ENCODE data around the gene CLCN2.
A peak's percentile ranks its signal among the peaks of the same experiment; 100 is the strongest.

The CLCN2 gene

DNA sequence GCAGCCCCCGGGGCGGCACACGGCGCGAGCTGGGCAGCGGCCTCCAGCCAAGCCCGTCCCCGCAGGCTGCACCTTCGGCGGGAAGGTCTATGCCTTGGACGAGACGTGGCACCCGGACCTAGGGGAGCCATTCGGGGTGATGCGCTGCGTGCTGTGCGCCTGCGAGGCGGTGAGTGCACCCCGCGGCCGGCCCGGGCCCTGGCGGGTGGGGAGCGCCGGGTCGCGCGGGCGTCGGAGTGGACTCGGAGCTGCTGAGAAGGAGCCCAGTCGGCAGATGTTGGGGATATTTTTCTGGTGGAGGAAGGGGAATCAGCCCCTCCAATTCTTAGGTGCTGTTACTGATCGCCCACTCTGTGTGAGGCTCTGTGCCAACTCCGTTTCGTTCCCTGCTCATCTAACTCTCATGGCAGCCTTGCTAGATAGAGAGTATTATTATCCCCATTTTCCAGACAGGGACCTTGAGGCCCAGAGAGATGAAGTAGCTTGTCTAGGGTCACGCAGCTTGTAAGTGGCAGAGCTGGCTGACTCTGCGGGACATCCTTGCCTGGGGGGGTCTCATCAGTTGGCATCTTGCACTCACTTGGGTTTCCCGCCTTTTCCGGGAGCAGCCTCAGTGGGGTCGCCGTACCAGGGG lies 19.3 kb upstream of the CLCN2 start:
- no peak for DNase-seq (ENCODE audit: low read depth)

DNA sequence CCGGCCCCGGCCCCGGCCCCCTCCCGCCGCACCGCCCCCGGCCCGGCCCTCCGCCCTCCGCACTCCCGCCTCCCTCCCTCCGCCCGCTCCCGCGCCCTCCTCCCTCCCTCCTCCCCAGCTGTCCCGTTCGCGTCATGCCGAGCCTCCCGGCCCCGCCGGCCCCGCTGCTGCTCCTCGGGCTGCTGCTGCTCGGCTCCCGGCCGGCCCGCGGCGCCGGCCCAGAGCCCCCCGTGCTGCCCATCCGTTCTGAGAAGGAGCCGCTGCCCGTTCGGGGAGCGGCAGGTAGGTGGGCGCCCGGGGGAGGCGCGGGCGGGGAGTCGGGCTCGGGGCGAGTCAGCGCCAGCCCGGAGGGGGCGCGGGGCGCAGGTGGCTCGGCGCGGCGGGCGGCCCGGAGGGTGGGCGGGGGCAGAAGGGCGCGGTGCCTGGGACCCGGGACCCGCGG lies 18.8 kb upstream of the CLCN2 start:
- DNase-seq (ENCODE audit: low read depth), result no peak

DNA sequence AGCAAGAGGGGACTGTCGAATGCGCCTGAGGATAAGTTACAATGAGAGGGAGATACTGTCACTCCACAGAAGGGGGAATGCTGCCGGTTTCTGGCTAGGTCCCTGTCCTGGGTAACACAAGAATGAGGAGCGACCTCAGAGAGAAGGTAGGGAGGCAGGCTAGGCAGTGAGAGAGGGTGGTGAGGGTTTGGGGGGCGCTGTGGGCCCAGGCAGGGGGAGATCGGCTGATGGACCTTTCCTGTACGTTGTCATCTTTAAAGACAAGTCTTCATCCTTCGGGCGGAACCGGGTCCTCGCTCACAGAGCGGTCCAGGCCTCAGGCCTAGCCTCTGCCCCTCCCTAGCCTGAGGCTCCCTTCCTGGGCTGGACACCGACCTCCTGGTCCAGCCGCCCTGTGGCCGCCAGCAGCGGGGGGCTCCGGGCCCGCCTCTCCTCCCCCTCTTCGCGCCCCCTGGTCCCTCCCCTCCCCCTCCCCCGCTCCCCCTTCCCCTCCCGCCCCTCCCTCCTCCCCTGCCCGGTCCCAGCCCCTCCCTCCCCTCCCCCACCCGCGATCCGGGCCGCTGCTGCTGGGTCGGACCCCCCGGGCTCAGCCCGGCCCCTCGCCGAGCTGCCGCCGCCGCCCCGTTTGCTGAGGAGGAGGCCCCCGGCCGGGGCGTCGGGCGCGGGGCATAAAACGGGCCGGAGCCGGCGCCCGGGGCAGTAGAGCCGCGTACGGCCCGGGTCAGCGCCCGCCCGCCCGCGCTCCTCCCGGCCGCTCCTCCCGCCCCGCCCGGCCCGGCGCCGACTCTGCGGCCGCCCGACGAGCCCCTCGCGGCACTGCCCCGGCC lies 18.2 kb upstream of the CLCN2 start, which contains the start of gene CHRD:
CHRD (plus strand) TSS at position 697 of the 827 bp plus-strand sequence. CDS start 265 bp downstream, outside the sequence.
- no peak for DNase-seq (ENCODE audit: low read depth)

DNA sequence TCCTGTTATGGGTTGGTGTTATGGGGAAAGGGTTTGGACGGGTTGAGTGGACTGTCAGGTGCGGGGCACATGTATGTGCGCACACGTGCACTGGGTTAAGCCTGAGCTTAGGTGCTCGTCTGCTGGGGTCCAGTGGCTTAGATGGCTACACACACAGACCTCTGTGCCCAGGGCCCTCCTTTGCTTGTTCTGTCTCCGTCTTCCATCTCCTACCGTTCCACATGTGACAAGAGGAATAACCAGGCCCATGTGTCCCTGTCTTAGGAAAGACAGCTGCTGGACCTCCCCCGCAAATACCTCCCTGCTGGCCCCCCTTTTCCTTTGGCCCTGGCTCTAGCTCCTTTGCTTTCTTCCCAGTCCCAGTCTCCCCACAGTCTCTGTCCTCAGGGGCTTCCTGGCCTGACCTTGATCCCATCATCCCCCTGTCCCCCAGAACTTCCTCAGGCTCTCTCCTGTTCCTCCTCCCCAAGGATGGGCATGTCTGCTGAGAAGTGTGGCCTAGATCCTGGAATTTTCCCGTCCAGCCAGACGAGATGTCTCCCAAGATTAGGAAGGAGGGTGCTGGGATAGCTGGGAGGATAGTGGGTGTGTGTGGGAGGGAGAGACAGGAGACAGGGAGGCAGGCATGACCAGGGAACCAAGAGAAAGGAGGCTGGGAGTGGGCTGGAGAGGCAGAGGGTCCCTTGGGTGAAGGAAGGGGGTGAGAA lies 17.4 kb upstream of the CLCN2 start:
- DNase-seq (ENCODE audit: low read depth), result no peak

DNA sequence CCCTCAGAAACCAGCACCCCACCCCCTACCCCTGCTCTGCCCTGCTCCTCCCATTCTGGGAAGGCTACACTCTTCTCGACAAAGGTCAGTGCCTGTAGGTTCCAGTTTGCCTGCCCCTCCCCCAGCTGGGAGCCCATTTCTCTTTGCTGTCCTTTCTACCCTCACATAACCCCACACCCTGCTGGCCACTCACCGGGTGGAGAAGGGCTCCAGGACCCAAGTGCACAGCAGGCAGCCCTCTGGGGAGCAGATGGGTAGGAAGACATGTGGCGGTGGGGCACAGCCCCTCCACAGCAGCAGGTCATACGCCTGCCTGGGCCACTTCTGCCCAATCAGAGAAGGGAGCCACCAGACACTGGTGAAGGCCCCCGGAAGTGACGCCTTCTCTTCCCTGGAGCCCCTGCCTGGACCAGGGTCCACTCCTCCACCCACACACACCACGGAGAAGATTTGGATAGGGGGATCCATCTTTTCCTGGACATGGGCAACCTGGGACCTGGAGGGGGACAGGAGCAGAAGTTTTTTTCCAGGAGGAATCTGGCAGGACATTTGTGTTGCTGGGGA lies 16.6 kb upstream of the CLCN2 start, which contains the start of gene THPO:
THPO (minus strand) TSS at position 326 of the 564 bp plus-strand sequence. CDS start 1,948 bp downstream, outside the sequence.
- no peak for DNase-seq (ENCODE audit: low read depth)

DNA sequence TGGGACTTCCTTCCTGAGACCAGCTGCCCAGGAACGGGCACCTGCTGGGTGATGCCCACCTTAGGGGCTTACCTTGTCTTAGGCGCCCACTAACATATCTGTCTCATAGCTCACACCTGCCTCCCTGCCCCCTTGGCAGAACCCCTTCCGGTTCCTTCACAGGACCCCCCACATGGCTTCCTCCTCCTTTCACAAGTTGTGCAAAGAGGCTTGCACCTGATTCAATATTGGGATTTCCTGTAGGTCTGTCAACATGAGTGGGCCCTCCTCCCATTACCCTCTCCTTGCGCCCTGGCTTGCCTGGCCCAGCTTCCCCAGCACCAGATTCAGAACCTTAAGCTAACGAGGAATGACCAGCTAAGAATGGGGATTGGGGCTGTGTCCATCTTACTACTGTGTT lies 16.0 kb upstream of the CLCN2 start:
- DNase-seq (ENCODE audit: low read depth), result no peak

DNA sequence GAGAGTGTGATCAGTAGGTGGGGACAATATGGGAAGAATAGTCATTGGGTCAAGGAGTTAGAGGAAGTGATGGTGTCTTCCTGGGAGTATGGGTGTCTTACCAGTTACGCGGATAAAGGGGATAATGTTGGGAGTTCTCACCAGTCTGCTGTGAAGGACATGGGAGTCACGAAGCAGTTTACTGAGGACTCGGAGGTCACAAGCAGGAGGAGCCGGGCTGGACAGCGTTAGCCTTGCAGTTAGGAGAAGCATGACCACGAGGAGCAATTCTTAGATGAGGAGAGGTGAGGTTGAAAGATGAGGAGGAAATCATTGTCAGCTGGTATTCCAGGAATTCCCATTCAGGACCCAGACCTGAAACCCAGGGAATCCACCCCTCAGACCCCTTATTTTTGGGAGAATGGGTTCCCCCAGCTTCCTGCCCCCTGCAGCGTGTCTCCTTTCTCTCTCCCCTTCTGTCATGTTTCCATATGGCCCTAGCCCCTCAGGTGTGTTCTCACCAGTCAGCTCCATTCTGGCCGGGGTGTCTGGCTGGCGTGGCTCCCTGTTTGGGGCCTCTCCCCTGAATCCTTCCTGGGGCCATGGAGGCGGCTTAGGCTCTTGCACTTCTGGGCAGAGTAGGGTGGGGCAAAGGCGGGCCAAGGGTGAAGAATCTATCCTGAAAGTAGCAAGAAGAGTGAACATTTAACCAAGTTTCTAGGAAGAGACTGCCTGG lies 14.5 kb upstream of the CLCN2 start:
- DNase-seq (ENCODE audit: low read depth), result no peak

DNA sequence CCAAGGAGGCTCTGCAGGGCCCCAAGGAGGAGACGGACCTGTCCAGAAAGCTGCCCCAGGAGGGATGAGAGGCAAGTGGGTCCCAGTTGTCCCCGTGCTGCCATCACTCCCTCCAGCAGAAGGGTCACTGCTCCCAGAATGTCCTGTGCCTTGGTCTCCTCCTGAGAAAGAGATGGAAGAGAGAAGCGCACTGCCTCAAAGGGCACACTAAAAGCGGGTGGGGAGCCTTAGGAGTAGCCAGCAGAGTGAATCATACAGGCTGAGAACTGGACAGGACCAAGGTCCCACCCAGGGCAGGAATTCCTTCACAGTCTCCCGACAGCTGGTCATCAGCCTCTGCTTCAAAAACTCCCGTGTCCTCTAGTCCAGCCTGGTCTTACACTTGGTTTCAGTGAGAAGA lies 12.0 kb upstream of the CLCN2 start:
- DNase-seq (ENCODE audit: low read depth), result no peak

DNA sequence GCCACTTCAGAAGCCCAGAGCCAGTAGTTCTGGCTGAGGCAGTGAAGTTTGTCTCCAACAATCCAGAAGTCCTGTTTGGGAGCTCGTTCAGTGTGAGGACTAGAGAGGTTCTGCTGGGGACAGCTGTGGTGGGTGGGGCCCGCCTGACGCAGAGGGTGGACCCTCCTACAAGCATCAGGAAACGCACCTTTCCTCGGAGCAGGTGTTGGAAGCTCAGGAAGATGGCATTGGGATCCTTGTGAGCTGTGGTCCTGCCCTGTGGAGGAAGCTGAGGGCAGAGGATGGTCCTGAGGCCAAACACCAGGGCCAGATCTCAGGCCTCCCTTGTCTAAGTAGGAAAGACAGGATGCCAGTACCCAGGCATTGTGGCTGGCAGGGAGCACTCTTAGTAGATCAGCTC lies 11.5 kb upstream of the CLCN2 start:
- no peak for DNase-seq (ENCODE audit: low read depth)

DNA sequence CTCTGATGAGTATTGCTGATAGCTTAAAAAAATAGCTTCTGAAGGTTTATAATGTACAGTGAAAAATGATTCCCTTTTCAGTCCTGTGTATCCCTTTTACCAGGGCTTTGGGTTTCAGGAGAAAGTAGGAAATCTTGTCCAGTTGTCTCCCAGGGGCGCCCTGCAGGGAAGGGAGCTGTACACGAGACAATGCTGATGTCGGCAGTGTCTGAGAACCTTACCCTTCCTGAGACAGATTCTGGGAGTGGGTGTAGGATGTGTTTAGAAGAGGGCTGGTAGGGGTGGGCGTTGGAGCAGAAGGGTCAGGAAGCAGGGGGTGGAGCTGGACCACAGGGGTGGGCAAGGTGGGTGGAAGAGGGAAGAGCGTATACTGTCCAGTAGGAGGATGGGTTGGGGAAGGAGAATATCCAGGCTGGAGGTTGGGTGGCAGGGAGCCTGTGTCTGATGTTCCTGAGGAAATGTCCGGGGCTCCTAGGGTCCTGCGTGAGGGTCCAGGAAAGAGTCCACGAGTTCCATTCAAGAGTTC lies 11.0 kb upstream of the CLCN2 start:
- no peak for DNase-seq (ENCODE audit: low read depth)

DNA sequence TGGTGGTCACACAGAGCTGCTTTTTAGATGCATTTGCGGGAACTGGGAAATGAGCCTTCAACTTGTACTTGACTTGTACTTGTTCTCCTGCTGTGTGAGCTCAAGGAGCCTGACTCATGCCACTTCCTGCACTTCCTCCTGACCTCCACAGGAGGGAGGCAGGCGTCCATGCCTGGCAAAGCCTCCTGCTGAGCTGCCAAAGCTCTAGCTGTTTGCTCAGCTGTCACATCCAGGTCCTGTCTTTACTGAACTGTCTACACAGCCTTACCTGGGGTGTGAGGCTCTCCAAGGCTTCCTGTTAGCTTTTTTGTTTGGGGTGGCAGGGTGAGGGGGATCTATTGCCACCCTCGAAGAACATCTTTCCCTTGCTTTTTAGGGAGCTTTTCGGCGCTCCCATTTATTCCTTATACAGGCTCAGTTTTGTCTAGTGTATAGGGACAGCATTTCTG lies 10.2 kb upstream of the CLCN2 start:
- peak; percentile 39 for DNase-seq (ENCODE audit: low read depth)

DNA sequence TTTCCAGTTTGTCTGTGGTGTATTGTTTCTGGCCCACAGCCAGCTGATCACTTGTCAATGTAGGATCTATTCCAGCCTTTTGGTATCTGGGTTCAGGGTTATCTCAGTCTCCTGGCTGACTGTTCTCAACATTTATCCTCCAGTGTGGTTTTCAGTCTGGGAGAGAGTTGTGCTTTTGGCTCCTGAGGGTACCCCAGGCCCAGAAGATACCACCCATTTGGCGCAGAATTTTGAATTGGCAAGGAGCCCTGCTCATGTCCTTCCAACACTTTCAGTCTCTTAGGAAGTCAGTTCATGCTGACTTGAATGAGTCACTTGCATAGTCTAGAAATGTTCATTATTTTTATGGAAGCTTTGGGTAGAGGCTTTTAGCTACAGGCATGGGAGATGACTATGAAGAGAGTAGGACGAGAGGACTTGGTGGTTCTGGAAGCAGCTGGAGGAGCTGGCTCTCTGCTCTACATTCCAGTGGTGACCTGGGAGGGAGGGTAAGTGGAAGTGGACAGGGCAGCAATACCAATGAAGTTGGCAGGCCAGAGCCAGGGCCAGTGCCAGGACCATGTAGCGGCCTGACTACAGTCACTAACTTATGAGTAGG lies 7.3 kb upstream of the CLCN2 start:
- DNase-seq (ENCODE audit: low read depth), result no peak

DNA sequence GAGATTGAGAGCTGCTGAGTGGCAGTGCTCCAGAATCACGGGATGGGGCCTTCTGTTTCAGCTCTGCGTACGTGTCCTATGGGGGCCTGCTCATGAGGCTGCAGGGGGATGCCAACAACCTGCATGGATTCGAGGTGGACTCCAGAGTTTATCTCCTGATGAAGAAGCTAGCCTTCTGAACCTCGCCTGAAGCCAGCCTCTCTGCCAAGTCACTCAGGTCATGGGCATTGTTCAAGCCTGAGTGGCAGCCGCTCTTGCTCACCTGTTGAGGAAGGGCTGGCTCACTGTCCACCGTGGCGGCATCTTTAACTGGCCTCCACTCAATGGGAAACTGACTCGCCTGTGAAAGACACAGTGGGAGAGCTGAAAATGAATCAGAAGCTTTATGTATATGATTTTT lies 6.7 kb upstream of the CLCN2 start:
- DNase-seq (ENCODE audit: low read depth), result no peak

DNA sequence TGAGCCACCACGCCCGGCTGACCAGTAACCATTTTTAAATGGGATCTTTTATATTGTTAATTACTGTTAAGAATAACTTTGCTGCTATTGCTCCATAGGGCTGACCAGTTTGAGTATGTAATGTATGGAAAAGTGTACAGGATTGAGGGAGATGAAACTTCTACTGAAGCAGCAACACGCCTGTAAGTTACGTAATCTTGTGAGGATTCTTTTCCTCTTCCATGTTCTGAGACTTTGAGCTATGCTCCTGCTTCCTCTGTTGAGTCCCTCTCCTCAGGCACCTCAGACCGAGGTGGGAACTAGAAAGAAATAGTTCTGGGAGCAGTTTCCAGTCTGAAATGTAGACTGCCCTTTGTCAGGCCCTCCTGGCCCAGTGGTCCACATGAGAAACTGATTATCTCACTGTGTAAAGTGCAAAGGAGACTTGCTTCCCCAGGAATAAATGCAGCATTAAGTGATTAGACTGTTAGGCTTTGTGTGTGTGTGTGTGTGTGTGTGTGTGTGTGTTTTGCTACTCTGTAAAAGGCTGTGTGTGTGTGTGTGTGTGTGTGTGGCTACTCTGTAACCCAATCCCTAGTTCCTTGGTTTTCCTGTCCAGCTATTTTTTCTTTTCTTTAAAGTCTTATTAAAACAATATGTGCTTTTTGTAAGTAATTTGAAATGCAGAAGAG lies 5.3 kb upstream of the CLCN2 start:
- no peak for DNase-seq (ENCODE audit: low read depth)

DNA sequence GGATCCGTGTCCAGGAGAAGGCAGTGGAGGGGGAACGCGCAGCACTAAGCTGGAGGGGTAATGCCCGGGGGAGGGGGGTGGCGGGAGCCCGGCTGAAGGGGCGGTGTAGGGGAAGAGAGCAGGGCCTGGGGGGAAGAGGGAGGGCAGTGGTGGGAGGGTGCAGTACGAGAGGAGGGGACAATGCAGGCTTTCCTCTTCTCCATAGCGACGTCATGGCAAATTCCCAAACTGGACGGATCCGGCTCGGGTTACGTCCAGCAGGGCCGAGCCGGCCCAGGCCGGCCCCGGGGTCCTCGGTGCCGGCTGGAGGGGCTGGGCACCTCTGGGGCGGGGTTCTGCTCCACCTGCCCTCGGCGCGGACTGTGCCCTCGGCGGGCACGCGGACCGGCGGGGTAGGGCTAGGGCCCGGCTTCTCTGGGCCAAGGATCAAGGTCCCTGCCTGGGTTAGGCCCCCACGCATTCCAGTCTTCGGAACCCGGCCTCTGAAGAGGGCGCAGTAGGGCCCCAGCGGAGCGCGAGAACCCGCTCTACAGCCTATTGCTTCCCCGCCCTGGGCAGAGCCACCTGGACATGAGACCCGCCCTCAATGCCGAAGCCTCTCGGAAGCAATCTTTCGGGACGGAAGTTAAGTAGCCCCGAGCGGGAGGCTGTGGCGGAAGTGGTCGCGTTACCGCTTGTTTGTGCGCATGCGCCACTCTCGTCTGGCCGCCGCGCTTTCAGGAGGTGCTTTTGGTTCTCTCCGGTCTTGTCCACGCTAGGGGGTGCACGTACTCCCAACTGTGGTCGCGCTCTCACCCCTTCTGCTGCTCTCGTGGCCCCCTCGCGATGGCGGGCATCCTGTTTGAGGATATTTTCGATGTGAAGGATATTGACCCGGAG lies 1.5 kb upstream of the CLCN2 start:
- peak; percentile 94 for DNase-seq (ENCODE audit: low read depth)

DNA sequence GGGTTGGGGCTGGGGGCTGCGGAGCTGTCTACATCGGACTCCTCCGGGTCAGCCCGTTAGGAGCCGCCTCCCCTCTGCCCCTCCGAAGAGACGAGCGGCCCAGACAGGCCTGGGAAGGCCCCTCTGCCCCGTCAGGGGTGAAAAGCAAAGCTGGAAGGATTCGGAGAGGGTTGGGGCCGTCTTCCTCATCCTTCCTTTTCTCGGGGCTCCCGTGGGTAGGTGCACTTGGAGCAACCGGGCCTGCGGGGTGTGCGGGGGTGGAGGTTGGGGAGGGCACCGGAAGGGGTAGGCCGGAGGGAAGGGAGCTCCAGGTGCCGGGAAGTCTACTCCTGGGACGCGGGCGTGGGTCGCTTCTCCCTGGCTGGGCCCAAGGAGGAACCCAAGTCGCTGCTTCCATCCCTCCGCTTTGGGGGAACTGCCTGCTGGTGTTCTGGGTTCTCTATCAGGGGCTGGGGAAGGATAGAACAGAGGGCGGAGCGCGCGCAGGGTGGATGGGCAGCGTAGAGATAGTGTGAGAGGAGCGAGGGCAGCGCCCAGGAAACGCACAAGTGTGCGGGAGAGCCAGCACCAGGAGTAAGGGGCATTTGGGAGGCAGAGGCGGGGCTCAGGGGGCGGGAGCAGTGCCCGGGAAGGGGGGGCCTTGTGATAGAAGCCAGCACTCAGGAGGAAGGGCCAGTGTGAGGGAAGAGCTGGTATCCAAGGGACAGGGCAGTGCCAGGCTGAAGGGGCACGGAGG lies 695 bp upstream of the CLCN2 start:
- peak; percentile 10 for DNase-seq (ENCODE audit: low read depth)

DNA sequence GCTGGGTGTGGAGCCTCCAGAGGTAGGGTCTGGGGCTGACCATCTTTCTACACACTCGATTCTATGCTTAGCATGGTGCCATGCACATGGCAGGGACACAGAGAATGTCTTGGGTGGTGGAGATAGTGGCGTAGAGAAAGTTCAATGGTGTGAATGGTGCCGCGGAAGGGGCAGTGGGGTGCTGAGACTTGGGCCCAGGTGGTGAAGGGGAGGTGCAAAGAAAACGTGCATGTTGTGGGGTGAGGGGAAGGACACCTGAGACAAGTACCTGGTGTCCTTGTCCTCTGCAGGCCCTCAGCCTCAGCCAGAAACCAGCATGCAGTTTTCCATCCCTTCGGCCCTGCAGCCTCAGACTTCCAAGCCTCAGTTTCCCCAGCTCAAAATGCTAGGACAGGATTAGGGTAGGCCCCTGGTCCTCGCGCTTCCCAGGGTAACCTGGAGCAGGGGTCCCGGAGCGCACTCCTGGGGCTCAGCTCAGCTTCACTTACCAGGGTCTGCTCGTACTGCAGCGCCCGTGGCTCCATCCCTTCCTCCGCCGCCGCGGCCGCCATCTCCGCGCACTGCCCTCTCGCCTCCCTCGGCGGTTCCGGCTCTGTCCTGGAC lies 375 bp downstream of the CLCN2 start:
- no peak for DNase-seq (ENCODE audit: low read depth)
